Activated T-cell treated with anti-CD3 and anti-CD28 coated beads, Interleukin-2, amount 50 U/mL, for 48 hours (primary cell): ENCODE results near the gene FMN1.

ENCODE experiments used
- DNase-seq, 2 experiments: peaks; one replicate each; pipeline ENCODE4 v3.0.0-alpha.2; 2020

Gene FMN1

DNA sequence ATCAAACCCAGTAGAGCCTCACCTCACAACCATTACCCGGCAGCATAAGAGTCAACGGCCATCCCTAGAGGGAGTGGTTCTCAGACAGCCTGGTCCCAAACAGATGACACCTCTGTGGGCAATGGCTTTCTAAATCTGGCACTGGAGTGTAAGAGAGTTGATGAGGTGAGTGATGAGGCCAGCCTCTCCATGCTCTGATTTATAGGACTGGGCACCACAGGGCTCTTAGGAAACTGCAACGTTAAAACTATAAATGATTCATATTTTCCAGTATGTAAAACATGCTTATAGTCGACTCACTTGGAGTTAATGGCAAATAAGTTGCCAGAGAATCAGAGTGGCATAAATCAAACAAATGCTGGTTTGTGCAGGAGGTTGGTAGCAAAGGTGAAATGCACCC, 289.0 kb downstream of the FMN1 start:
- DNase-seq: no peak

DNA sequence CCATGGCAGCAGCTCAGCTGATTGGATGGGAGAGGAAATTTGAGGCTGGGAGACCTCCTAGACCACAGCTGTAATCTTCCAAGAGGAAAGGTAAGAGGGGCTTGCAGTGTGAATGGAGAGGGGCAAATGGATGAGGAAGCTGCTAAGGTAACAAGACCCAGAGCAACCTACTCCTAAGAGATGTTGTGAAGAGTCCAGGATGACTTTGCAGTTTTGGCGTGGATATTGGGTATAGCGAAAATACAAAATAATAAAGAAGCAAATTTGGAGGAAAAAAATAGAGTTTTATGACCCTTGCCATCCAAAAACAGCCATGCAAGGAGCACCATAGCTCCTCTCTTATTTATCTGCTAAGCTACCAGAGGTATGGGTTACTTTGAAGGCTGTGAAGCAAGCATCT, 290.1 kb downstream of the FMN1 start:
- DNase-seq: no peak

GRCh38 chr15:32903591-32904290, 290.8 kb downstream of the FMN1 start:
- DNase-seq: no peak

- no peak for DNase-seq
Measured at GRCh38 chr15:32901995-32902394, 292.5 kb downstream of the FMN1 start.

DNA sequence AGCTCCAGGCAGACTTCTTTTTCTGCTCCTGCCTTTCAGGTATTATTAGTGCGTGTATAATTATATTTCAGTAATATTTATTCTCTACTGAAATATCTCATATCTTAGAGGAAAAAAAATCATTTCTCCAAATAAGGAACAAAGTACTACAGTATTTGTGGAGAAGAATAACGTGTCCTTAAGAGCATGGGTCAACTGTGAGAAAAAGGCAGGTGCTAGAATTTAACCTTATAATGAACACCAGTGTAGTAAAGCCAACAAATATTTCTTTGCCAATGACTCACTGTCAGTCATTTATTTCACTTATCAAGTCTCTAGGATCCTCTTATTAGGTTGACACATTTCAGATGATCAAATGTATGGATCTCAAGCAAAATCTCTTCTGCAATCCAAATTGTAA, 293.3 kb downstream of the FMN1 start:
- DNase-seq: no peak

DNA sequence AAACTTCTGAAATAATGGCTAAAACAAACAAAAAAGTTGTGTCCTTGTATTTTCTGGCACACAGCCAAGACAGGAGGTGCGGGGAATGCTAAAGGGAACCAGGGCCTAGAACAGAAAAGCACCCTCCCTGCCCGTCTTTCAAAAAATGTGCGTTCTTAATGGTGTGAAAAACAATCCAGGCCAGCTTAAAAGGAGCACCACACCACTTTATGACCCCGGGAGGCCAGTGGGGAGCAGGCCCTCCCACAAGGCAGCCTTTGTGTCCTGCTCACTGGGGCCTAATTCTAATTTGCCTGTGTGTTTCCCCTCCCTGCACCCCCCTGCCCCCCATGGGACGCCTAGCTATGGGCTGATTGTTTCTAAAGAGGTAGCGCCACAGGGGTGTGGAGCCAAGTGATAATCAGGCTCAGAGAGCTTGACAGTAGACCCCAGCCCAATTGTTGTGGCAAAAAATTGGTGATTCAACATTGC, 295.4 kb downstream of the FMN1 start:
- no peak for DNase-seq

DNA sequence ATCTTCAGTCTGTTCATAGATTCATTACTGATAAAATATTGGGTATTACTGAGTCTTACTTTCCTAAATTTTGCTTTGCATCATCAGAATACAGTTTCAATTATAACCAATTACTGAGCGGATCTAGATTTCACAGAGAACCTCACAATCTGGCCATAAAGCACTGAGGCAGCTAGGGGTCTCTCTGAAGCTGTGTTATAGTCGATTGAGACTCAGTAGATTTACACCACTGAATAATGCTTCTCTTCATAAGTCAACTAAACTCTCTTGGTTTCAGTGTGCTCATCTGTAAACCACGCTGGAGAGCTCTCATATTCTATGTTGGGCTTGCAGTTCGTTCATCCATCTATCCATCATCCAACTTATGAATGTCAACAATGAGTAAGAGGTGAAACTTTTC, 296.1 kb downstream of the FMN1 start:
- no peak for DNase-seq

GRCh38 chr15:32893421-32893820, 301.1 kb downstream of the FMN1 start:
- no peak for DNase-seq

GRCh38 chr15:32889214-32889613, 305.3 kb downstream of the FMN1 start:
- DNase-seq: no peak

- no peak for DNase-seq
Measured at GRCh38 chr15:32888221-32888761, 306.2 kb downstream of the FMN1 start.

GRCh38 chr15:32887090-32887489, 307.4 kb downstream of the FMN1 start:
- DNase-seq: no peak

DNA sequence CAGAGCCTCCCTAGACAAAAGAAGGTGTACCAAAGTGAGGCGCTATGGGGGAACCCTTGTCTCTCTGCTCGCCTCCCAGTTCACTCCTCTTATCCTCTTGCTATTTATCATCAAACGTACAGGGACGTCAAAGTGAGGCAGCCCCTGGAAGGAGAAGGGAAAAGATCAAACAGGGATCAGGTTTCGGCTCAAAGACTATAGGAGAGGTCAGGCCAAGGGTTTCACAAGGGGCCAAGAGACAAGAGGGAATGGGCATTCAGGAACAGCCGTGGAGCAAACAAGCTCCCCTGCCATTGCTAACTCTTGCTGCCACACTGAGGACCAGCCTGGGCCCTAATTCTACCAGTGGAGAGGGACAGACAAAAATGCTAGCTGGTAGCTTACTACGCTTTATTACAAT, 308.1 kb downstream of the FMN1 start:
- DNase-seq: no peak

DNA sequence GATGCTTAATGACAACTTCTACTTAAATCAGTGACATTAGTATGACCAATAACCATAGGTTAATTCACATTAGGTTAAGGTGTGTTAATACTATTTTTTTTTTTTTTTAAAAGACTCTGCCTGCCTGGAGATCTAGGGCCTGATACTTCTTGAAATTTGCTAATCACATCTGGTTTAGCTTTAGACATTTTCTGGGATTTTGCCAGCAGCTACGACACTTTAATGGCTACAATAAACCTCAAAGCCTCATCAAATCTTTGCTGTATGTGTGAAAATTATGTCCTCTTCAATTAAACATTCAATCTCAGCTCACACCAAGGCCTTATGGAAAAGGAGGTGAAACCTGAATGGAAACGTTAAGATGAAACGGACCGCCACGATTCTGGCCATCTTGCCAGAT, 308.8 kb downstream of the FMN1 start:
- DNase-seq: no peak

- no peak for DNase-seq
Measured at GRCh38 chr15:32884146-32884545, 310.4 kb downstream of the FMN1 start.

- DNase-seq: no peak
Measured at GRCh38 chr15:32882955-32883354, 311.6 kb downstream of the FMN1 start.

- DNase-seq: no peak
Measured at GRCh38 chr15:32881528-32881927, 313.0 kb downstream of the FMN1 start.

DNA sequence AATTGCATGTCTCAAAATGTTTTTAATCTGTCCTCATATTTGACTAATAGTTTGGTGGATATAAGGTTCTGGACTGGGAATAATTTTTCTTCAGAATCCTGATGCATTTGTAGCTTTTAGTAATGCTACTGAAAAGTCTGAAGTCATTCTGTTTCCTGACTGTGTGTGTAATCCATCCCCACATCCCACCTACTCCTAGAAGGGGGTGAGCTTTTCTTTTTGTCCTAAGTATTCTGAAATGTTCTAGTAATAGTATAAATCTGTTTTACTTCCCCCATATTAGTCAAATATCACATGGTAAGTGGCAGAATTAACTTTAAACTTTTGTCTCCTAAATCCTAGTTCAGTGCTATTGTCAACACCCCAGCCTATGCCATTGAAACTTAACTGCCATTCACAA, 313.9 kb downstream of the FMN1 start:
- no peak for DNase-seq

- no peak for DNase-seq
Measured at GRCh38 chr15:32879980-32880379, 314.5 kb downstream of the FMN1 start.

- no peak for DNase-seq
Measured at GRCh38 chr15:32878869-32879805, 315.4 kb downstream of the FMN1 start.

DNA sequence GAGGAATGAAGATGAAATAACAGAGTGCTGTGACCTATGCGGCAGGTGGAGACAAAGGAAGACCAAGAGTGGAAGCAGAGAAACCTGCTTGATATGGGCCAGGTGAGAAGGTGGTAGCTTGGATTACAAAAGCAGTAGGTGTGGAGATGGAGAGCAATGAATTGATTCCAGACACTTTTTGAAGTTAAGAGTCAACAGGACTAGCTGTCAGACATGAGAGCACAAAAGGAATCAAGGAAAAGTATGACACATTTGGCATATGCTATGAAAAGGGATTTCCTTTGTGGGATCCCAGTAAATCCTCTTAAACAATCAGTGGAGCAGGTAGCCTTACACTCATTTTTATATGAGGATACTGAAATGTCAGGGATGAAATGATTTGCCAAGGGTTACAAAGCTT, 316.2 kb downstream of the FMN1 start:
- DNase-seq: no peak

DNA sequence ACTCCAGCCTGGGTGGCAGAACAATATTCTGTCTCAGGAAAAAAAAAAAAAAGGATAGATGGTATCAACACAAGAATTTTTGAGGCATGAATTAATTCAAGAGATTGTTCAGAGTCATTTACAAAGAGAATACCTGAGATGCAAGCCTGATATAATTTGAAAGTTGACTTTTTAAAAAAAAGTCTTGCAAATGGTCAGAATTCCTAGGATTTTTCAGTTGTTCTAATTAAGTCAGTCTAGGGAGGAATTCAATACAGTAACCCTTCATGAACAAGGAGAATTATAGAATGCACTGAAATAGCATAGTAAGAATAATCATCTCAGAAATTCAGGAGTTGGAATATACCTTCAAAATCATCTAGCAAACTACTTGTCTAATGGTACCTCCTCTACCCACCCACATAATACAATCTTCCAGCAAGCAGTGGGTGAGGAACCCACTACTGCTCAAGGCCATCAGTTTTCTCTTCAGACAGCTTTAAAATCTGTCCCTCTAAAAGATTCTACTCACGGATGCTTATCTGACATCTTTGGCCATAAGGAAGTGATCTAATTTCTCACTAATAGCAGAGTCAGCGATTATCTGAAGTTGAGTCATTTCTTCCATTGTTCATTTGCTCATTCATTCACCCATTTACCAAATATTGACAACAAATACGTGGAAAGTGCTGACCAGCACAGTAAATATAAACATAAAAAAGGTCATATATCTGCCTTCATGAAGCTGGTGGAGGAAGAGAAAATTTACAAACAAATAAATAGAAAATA, 317.1 kb downstream of the FMN1 start:
- DNase-seq: no peak

DNA sequence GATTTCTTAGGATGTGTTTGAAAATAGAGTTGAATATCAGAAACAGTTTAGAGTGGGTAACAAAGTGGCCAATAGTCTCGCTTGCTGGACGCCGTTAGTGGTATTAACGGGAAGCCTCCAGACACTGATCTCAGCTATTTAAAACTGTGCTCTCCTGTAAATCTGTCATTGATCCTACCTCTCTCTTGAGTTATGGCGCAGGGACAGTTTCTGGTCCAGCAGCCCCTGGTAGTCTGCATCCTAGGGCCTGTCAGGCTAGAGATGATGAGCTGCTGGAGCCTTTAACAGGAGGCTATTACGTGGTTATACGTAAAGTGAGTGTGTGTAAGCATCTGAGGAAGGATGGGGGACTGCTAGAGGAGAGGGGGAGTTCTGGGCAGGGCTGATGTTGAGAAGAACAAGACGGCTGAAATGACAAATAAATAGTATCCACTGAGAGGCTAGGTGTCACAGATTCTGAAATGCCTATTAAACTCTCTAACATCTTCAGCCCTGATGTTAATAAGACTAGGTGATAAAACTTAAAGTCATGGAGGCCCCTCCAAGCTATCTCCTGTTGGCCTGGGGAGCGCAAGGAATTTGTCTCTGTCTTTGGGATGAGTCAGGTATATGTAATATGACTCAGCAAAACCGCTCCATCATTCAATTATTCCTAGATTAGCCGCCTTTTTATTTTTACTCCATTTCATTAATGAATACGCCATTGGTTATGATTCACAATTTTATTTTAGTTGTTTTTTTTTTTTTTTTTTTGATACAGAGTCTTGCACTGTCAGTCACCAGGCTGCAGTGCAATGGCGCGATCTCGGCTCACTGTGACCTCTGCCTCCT, 321.0 kb downstream of the FMN1 start:
- DNase-seq: no peak
